ENCODE data around the gene DENND10.

GRCh38 chr10:119140603-119141245 lies 36.8 kb downstream of the DENND10 start:
- TF ChIP-seq POLR2A (IDR thresholded peaks at IDR 0.05): no peak
- TF ChIP-seq CTCF (IDR thresholded peaks at IDR 0.05): no peak
- TF ChIP-seq POLR2AphosphoS5 (IDR thresholded peaks at IDR 0.05): no peak
- no peak for TF ChIP-seq EP300 (IDR thresholded peaks at IDR 0.05)

Data from stomach (tissue), 4 donors.